ENCODE results near the gene LCE3B.

Gene LCE3B

DNA sequence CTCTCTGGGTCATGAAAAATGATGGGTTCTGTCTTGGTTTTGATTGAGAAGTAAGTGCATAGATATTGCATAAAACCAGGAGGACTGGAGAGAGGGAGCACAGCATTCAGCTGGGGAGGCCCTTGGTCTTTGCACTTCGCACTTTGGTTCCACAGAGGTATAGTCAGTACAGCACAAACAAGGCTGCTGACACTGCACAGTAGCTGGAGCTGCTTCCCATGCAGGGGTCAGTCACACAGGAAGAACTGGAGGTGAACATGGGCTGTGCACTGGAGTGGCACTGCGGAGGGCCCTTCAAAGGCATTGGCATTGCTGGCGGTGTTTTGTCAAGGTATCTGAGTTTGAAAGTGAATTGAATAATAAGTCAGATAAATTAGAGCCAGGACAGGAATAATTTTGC, 45.0 kb downstream of the LCE3B start:
- no peak for DNase-seq (ENCODE audit: low read depth)

DNA sequence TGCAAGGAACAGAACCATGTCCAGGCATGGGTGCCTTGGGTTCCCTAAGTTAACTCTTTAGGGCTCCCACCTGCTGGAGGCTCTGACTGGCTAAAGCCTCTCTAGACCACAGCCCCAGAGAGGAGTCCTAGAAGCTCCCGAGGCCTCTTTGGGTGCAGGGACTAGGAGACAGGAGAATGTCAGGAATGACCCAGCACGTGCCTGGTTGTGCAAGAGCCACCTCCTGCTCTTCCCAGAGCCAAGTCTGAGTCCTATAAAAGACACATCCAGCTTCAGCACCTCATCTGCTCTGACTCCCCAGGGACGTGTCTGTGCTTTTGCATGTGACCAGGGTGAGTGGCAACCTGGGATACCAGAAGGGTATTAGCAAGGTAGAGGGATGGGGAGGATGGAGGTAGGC, 49.5 kb downstream of the LCE3B start, which contains the start of gene LCE2D:
TSS of gene LCE2D (plus strand) at position 283 of the 400 bp plus-strand sequence. CDS start 726 bp downstream, outside the sequence.
- no peak for DNase-seq (ENCODE audit: low read depth)
